HG02610 (cell line): Measurements from ENCODE around the gene SGCA.

ENCODE experiments used
- ATAC-seq: cut with Tn5 transposase; IDR thresholded peaks from one replicate; pipeline ENCODE4 v1.9.1; 2021; ENCODE audit warnings: mild to moderate bottlenecking, moderate library complexity; ENCODE audit not compliant: unreplicated experiment

SGCA gene

GRCh38 chr17:50133769-50134099 is 32.1 kb upstream of the SGCA start:
- no peak for ATAC-seq

DNA sequence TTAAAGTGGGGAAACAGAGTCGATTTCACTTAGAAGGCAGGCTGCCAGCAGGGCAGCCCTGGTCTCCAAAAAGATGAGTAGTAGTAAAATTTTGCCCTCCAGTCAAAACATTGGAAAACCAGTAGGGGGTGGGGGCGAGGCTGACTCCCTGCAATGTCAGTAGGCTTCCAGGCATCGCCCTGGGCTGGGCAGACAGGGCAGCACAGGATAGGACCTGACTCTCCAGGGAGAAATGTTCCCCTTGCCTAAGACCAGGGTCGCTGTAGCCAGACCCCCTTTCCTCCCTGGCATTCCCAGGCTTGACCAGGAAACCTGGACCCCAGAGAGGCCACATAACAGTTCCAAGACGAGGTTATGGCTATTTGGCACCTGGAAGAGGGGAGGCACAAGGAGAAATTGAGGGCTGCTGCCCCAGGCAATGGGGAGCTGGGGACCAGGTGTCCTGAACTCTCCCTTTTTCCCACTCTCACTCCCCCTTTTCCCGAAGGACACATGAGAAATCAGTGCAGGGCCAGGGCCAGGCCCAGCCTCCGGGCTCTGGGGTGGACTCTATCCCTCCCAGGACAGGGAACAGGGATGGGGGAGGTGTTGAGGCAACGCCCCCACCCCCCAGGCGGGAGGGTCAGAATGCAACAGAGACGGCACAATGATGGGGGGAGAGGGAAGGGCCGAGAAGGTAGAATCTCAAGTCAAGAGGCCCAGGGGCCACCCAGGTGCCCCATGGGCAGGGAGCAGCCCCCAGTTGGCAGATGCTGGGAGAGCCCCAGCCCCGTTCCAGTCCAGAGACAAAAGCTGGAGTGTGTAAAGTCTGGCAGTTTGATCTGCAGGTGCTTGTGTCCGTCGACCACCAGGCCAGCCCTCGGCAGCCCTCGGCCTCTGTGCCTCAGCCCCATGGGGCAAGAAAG is 31.3 kb upstream of the SGCA start:
- ATAC-seq: no peak

DNA sequence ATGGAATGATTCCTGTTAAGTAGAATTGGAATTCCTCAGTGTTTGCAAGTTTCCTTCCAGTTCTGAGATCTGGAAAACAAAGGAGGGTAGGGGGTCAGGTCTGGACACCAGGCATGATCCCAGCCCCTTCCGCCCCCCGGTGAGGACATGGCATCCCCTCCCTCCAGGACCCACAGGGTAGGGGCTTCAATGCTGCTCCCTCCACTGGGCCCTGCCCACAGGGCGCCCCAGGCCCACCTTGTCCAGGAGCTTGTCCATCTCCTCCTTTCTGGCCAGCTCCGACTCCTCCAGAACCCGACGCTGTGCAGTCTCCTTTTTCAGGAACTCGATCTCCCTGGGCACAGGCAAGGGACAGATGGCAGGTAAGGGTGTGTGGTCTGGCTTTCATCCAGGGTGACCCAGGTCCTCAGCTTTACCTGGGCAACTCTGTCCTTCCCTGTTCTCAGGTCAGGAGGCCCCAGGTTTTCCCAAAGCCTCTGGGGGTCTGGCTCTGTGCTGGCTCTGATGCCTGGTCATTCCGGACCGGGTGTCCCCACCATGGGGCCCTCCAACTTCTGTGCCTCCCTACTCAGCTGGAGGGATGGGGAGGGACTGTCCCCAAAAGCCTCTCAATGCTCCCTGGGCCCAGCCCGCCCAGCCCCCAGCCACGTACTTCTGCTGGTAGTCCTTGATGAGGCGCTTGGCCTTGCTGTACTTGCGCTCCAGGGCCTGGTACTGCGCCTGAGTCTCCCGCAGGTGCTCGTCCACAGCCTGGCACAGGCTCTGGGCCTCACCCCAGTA is 30.3 kb upstream of the SGCA start:
- no peak for ATAC-seq

- ATAC-seq: no peak
Observed at GRCh38 chr17:50136096-50136687, 29.6 kb upstream of the SGCA start.

DNA sequence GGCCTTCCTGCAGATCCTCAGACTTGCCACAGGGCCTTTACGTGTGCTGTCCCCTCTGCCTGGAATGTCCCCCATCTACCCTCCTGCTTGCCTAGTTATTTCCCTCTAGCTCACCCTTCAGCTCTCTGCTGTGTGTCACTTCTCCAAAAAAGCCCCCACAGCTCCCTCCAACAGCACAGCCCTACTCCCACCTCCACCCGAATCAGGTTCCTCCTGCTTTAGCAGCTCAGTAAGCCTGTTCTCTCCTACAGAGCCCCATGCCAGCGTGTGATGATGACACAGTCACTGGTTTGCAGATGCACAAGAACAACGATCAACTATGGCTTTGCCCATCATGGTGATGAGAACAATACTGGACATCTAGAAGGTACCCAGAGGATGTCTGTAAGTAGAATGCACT is 28.8 kb upstream of the SGCA start:
- ATAC-seq: no peak

- ATAC-seq: no peak
Observed at GRCh38 chr17:50139185-50139783, 26.5 kb upstream of the SGCA start.

GRCh38 chr17:50139950-50140885 is 25.6 kb upstream of the SGCA start:
- peak; percentile 47 for ATAC-seq

GRCh38 chr17:50141026-50141744 is 24.6 kb upstream of the SGCA start:
- no peak for ATAC-seq

DNA sequence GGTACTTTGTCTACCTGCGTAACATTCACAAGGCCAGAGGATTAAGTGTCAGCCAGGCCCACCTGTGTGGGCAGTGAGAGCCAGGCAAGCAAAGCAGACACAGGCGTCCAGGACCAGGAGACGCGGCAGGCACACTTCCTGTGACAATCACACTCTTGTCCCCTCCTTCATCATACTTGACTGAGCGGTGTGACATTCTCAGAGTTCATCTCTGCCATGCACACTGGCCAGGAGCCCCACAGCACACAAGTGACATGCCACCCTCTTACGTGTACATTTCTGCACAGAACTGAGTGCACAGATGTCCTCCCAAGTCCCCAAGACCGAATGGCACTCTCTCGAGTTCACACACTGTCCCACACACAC is 24.1 kb upstream of the SGCA start:
- no peak for ATAC-seq

DNA sequence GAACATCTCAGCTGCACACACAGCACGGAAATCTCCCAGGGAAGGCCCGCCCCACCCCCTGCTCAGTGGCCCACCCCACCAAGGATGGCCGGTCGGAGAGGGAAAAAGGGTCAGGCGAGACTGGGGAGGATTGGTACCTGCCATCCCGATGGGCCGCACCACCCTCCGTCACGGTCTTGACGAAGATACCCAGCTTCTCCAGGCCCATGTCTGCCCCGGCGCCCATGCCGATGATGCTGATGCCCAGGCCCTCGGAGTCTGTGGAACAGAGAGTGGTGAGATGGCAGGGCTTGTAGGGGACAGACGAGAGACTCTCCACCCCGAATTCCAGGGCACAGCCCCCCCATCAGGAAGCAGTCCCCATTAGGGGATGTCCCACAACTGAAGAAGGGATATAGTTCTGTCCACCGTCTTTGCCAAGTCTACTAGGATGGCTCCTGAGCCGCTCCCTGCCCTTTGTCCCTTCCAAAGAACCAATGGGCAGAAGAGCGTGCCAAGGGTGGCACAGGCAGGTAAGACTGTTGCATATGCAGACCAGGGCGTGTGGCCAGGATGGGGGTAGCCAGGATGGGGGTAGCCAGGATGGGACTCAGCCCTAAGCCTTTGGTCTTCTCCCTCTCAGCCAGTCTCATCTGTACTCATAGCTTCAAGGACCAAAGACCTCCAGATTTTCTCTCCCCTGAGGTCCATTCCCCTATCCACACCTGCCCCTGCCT is 22.2 kb upstream of the SGCA start:
- ATAC-seq: no peak

GRCh38 chr17:50144355-50144754 is 21.4 kb upstream of the SGCA start:
- ATAC-seq: no peak

DNA sequence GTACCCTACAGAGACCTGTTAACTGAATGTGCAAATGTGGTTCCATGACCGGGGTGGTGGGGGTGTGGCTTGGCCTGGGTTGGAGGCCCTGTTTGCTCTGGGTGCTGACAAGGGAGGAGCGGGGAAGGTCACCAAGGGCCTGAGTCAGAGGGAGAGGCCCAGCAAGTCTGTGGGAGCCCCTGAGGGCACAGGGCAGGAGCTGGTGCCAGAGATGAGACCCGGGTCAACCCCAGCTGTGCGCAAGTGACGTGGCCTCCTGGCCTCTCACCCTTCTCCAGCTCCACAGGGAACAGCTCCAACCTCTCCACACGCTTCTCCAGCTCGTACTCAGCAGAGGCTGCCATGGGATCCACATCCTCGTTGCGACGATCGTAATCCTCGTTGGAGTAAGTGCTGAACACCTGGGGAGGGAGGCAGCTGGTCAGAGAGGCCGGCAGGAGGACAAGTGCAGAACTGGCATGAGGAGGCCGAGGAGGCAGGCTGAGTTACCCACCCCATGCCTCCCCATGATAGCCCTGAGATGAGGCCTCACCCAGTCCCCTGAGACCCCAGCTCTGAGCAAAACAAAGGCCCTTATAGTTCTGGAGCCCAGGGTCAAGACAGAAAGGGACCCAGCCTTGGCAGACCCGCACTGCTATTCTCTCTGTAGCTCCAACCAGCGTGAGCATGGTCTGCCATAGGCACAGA is 20.8 kb upstream of the SGCA start:
- ATAC-seq: no peak

DNA sequence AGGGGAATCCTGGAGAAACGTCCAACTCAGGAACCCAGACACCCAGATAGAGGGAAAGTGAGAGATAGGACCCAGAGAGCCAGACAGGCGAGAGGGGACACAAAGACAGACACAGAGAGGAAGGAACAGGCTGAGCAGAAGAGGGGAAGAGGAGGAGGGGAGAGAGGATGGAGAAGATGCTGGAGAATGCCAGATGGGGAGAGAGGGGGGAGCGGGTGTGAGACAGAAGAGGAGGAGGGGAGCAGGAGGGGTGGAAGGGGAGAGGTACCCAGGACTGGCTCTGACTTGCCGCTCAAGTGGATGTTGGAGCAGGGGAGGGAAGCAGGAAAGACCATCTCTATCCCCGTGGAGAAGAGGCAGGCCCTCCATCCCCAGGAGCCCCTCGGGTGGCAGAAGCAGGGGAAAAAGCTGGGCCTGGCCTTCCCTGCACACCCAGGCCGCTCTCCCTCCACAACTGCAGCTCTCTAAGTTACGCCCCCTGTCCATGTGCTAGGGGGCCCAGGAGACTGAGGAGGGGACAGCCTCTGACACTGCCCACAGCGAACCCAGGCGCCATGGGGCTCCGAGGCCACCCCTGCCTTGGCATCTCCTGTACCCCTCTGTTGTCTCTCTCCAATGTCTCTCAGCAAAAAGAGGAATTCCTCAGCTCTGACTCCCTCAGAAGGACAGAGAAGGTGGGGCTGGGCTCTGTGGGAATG is 20.1 kb upstream of the SGCA start:
- no peak for ATAC-seq

DNA sequence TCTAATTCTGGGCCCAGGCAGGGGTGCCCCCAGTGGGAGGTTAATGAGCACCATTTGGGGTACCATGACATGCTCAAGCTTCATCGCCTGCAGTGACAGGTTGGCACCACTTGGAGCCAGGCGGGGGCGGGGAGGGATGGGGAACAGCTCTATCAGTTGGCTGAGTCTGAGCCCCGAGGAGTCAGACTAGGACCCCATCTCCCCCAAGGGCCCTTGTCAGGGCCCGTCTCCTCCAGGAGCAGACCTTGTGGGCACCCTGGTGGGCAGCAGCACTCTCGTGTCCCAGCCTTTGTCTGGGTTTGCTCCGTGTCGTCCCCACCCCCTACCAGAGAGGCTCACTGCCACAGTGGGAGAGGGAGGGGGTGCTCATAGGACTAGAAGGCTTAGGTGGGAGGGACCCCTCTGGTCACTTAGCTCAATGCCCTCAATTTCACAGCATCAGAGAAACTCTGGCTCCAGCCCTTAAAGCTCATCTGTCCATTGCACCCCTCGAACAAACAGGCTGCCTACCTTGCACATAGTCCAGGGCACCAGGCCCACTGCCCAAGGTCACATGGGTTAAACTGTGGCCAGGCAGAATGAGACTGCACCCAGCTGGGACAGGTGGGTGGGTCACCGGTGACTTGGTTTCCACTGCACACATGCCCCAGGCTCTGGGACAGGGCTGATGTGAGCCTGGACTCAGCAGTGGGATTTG is 19.4 kb upstream of the SGCA start:
- no peak for ATAC-seq

GRCh38 chr17:50146927-50147665 is 18.7 kb upstream of the SGCA start:
- no peak for ATAC-seq

- peak; percentile 2 for ATAC-seq
Observed at GRCh38 chr17:50147841-50148225, 18.0 kb upstream of the SGCA start.
